Thyroid gland (tissue), 4 donors: Measurements from ENCODE around the gene TNS3.

Experiments used
- POLR2A ChIP-seq, 2 donors: fragments of 450-650 bp; IDR thresholded peaks; one replicate each; pipeline ENCODE4 v1.6.1; 2017; ENCODE audit warnings: antibody characterized with exemption in 2 of 2, mild to moderate bottlenecking in 2 of 2, moderate library complexity in 1 of 2
- TF ChIP-seq, protein P1 (sequence below), 6 experiments: fragments of 200-600 bp in 3 of 6; fragments of 450-650 bp in 3 of 6; sonication (generic) in 3 of 6; IDR thresholded peaks; one replicate each; pipeline ENCODE4 v1.5.1; 2016 to 2019; ENCODE audit warnings: antibody characterized with exemption in 6 of 6, mild to moderate bottlenecking in 2 of 6, inconsistent platforms in 1 of 6, moderate library complexity in 1 of 6

- TF ChIP-seq POLR2A (IDR thresholded peaks at IDR 0.05), result no peak
- TF ChIP-seq, protein P1, sequence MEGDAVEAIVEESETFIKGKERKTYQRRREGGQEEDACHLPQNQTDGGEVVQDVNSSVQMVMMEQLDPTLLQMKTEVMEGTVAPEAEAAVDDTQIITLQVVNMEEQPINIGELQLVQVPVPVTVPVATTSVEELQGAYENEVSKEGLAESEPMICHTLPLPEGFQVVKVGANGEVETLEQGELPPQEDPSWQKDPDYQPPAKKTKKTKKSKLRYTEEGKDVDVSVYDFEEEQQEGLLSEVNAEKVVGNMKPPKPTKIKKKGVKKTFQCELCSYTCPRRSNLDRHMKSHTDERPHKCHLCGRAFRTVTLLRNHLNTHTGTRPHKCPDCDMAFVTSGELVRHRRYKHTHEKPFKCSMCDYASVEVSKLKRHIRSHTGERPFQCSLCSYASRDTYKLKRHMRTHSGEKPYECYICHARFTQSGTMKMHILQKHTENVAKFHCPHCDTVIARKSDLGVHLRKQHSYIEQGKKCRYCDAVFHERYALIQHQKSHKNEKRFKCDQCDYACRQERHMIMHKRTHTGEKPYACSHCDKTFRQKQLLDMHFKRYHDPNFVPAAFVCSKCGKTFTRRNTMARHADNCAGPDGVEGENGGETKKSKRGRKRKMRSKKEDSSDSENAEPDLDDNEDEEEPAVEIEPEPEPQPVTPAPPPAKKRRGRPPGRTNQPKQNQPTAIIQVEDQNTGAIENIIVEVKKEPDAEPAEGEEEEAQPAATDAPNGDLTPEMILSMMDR (IDR thresholded peaks at IDR 0.05), result no peak
These were observed 215.7 kb downstream of the TNS3 start for GRCh38 chr7:47366211-47366610.
